Kidney epithelial cell (primary cell): ENCODE measurements around the gene EDC3. TPM values are rescaled to one million over a fixed set of nuclear protein-coding genes. Genes with fewer than 3 reads are reported as not detected.
"Not testable (repeated sequence)": the region's sequence is repeated elsewhere in the genome, so short reads cannot be mapped to it uniquely, and the experiment has no call there.

ENCODE experiments used
- DNase-seq: peaks from one replicate; pipeline ENCODE4 v3.0.0-alpha.2; 2010; ENCODE audit warnings: low read depth
- H3K27me3 ChIP-seq: 2 replicates; pipeline ENCODE4 v1.6.0; 2011; ENCODE audit warnings: low read length; ENCODE audit not compliant: control insufficient read depth, insufficient read depth
- H3K36me3 ChIP-seq: 2 replicates; pipeline ENCODE4 v1.5.1; 2011; ENCODE audit warnings: low read length; ENCODE audit not compliant: control insufficient read depth, insufficient read depth
- H3K4me3 ChIP-seq: 2 replicates; pipeline ENCODE4 v1.5.1; 2011; ENCODE audit warnings: low read depth, mild to moderate bottlenecking, control low read depth, low read length
- total RNA-seq: library from RNA; depleted of rRNA; stranded (reverse); fragments of >200 nt; gene quantifications from 2 replicates; pipeline ENCODE4 v1.2.3, GENCODE V29; 2015
- TF ChIP-seq, protein P1 (sequence below): IDR thresholded peaks from 2 replicates; pipeline ENCODE4 v1.5.1; 2011; ENCODE audit warnings: mild to moderate bottlenecking, moderate library complexity, low read length, control low read depth, inconsistent platforms; ENCODE audit not compliant: insufficient read depth, poor library complexity, severe bottlenecking

The EDC3 gene, protein sequence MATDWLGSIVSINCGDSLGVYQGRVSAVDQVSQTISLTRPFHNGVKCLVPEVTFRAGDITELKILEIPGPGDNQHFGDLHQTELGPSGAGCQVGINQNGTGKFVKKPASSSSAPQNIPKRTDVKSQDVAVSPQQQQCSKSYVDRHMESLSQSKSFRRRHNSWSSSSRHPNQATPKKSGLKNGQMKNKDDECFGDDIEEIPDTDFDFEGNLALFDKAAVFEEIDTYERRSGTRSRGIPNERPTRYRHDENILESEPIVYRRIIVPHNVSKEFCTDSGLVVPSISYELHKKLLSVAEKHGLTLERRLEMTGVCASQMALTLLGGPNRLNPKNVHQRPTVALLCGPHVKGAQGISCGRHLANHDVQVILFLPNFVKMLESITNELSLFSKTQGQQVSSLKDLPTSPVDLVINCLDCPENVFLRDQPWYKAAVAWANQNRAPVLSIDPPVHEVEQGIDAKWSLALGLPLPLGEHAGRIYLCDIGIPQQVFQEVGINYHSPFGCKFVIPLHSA
- 15.3 and 24.9 TPM in 2 replicates for total RNA-seq

DNA sequence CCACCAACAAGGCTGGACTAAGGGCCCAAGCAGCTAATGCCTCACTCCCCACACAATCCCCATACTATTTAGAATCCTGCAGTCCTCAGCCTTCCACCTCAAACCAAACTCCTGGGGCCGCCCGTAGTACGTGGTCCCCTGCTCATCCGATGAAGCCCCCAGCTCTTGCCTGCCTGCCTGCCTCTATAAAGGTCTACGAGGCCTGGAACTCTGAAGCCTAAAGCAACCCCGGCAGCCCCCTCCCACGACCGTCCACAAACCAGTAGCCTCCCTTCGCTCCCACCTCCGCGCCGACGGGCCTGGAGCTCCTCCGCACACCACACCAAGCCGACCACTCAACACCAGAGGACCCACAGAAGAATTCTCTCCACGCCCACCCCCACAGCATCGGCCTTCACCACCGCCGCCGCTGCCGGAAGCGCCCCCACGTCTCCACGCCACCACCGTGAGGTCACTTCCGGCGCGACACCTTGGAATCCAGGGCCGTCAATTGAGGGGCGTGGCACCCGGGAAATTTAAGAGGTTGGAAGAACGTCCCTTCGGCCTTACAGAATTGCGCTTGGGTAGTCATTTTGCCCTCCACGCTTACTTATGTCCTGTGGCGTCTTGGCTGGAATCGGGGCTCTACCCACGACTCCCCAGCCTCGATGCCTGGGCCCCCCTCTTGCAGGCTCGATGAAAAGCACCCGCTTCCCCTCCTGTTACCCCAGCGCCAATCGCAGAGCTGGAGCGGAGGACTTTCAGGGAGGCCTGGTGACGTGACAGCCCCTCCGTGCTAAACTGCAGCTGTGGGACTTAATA, at the start of gene EDC3:
Gene EDC3, minus strand, starts transcription at position 428 of the 801 bp plus-strand sequence. CDS start 20,900 bp downstream, outside the sequence.
- TF ChIP-seq, protein P1, sequence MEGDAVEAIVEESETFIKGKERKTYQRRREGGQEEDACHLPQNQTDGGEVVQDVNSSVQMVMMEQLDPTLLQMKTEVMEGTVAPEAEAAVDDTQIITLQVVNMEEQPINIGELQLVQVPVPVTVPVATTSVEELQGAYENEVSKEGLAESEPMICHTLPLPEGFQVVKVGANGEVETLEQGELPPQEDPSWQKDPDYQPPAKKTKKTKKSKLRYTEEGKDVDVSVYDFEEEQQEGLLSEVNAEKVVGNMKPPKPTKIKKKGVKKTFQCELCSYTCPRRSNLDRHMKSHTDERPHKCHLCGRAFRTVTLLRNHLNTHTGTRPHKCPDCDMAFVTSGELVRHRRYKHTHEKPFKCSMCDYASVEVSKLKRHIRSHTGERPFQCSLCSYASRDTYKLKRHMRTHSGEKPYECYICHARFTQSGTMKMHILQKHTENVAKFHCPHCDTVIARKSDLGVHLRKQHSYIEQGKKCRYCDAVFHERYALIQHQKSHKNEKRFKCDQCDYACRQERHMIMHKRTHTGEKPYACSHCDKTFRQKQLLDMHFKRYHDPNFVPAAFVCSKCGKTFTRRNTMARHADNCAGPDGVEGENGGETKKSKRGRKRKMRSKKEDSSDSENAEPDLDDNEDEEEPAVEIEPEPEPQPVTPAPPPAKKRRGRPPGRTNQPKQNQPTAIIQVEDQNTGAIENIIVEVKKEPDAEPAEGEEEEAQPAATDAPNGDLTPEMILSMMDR = no peak
- H3K27me3 ChIP-seq = no peaks in the 10 kb centered on the region
- DNase-seq = peak; percentile 50
- H3K4me3 ChIP-seq = peak within 1 kb of the TSS; percentile 96
- no peaks in the 10 kb centered on the region for H3K36me3 ChIP-seq

DNA sequence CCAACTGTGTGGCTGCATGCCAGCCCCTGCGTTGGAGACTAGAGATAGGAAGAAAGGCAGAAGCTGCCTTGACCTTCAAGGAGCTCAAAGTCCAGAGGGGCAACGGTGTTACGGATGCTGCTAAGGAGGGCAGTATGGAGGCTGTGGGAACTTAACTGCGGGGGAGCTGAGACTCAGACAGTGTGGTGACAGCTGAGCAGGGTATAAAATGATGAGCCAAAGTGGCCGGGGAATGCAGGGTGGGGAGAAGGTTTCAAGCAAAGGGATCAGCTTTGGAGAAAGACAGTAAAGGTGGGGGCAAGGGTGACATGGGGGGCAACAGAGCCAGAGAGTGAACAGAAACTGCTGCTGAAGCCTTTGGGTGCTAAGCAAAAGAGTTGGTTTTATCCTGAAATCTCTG, 46.6 kb upstream of the EDC3 start:
- no peaks in the 10 kb centered on the region for H3K36me3 ChIP-seq
- H3K27me3 ChIP-seq = no peaks in the 10 kb centered on the region
- H3K4me3 ChIP-seq = no peak overlapping the region
- TF ChIP-seq, protein P1 = no peak
- DNase-seq = no peak

DNA sequence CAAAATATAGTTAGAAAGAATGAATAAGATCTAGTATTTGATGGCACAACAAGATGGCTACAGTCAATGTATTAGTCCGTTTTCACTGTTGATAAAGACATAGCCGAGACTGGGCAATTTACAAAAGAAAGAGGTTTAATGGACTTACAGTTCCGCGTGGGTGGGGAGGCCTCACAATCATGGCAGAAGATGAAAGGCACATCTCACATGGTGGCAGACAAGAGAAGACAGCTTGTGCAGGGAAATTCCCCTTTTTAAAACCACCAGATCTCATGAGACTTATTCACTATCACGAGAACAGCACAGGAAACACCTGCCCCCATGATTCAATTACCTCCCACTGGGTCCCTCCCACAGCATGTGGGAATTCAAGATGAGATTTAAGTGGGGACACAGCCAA, 42.4 kb upstream of the EDC3 start:
- not testable (repeated sequence) for DNase-seq, H3K4me3 ChIP-seq, H3K27me3 ChIP-seq, H3K36me3 ChIP-seq

DNA sequence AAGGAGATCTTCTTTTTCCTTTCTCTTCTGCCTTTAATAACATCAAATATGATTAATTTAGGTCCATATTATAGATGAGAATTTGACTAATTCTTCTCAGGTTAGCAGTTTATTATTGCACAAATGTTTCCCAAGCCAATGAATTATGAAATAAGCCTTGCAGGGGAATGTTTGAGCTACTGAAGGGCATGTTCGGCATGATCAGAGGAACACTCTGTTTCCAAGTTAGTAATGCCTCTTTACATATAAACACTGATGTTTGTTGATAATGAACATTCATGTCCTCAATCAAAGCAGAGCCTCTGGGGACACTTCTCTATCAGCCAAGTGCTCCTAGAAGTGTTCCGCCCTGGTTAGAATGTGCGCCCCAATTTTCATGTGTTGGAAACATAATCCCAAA, 39.5 kb upstream of the EDC3 start:
- no peak for DNase-seq
- H3K27me3 ChIP-seq = peaks cover 13% of the 10 kb centered on the region
- TF ChIP-seq, protein P1 = no peak
- H3K4me3 ChIP-seq = no peak overlapping the region
- no peaks in the 10 kb centered on the region for H3K36me3 ChIP-seq

DNA sequence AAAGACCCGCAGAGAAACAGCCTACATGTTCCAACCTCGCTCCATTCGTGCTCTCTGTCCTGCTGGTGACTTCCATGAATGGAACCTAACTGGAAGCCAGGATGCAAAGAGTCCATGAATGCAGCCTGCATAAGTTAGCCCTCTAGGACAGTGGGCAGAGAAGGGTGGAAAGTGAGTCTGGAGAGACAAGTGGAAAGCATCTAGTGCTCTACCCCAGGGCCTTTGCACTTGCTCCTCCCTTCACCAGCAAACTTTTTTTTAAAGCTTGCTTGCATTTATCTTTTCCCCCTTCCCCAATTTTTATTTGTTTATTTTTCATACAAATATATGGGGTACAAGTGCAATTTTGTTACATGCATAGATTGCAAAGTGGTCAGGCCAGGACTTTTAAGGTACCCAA, 37.4 kb upstream of the EDC3 start:
- Histone ChIP-seq H3K27me3 (peaks cover 14% of the 10 kb centered on the region), H3K4me3 (no peak overlapping the region), H3K36me3 (no peaks in the 10 kb centered on the region)
- DNase-seq = no peak
- TF ChIP-seq, protein P1 = no peak

DNA sequence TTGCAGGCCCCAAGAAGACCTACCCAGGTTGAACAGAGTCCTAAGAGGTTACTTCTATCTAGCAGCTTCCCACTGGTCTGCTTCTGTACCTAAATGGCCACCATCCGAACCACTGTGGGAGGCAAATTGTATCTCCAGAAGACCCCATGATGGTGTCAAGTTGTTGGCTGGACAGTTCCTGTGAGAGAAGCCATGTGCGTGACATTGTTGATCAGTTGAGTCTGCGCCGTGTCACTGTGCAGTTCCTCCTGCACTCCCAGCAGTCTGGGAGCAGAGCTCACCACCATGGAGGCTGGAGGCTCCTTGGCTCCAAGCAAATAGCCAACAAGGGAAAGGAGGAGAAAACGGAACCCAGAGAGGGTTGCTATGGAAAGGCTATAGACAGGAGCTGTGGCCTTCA, 37.0 kb upstream of the EDC3 start:
- no peak overlapping the region for H3K4me3 ChIP-seq
- TF ChIP-seq, protein P1 = no peak
- H3K36me3 ChIP-seq = no peaks in the 10 kb centered on the region
- H3K27me3 ChIP-seq = peaks cover 15% of the 10 kb centered on the region
- DNase-seq = no peak
